Suprapubic skin (tissue), 4 donors: ENCODE results near the gene PREPL.

Experiments used
- EP300 ChIP-seq: sonication (generic); formaldehyde crosslinking; IDR thresholded peaks from one replicate; pipeline ENCODE4 v1.6.1; 2017; ENCODE audit warnings: antibody characterized with exemption
- POLR2A ChIP-seq, 2 donors: fragments of 450-650 bp; IDR thresholded peaks; one replicate each; pipeline ENCODE4 v1.6.1; 2017; ENCODE audit warnings: antibody characterized with exemption in 2 of 2, mild to moderate bottlenecking in 2 of 2, moderate library complexity in 2 of 2
- POLR2AphosphoS5 ChIP-seq, 3 donors: sonication (generic); formaldehyde crosslinking; IDR thresholded peaks; one replicate each; pipeline ENCODE4 v1.6.1; 2017; ENCODE audit warnings: antibody characterized with exemption in 3 of 3
- TF ChIP-seq, protein P1 (sequence below), 2 donors: fragments of 200-600 bp in 1 of 2; fragments of 450-650 bp in 1 of 2; sonication (generic) in 1 of 2; IDR thresholded peaks; one replicate each; pipeline ENCODE4 v1.5.1; 2016 to 2019; ENCODE audit warnings: antibody characterized with exemption in 2 of 2, mild to moderate bottlenecking in 1 of 2, moderate library complexity in 1 of 2

GRCh38 chr2:44348400-44348799 lies 12.9 kb downstream of the PREPL start:
- TF ChIP-seq, protein P1, sequence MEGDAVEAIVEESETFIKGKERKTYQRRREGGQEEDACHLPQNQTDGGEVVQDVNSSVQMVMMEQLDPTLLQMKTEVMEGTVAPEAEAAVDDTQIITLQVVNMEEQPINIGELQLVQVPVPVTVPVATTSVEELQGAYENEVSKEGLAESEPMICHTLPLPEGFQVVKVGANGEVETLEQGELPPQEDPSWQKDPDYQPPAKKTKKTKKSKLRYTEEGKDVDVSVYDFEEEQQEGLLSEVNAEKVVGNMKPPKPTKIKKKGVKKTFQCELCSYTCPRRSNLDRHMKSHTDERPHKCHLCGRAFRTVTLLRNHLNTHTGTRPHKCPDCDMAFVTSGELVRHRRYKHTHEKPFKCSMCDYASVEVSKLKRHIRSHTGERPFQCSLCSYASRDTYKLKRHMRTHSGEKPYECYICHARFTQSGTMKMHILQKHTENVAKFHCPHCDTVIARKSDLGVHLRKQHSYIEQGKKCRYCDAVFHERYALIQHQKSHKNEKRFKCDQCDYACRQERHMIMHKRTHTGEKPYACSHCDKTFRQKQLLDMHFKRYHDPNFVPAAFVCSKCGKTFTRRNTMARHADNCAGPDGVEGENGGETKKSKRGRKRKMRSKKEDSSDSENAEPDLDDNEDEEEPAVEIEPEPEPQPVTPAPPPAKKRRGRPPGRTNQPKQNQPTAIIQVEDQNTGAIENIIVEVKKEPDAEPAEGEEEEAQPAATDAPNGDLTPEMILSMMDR (IDR thresholded peaks at IDR 0.05), result no peak
- TF ChIP-seq EP300, result no peak
- no peak for TF ChIP-seq POLR2A (IDR thresholded peaks at IDR 0.05)
- TF ChIP-seq POLR2AphosphoS5 (IDR thresholded peaks at IDR 0.05), result no peak
